K562 (cell line): ENCODE measurements around the gene RABGAP1L. TPM values are rescaled to one million over a fixed set of nuclear protein-coding genes. Genes with fewer than 3 reads are reported as not detected.

Experiments used
- ATAC-seq: fragments of 200-7000 bp; cut with Tn5 transposase; 3 replicates; pipeline ENCODE4 v1.9.1; 2020; ENCODE audit warnings: moderate library complexity
- BruUV-seq: library from RNA; stranded (reverse); fragments of 400-500 nt; replicated peaks from 2 replicates; lab custom pipeline; 2021; lab: Mats Ljungman, UMichigan
- CTCF ChIA-PET: fragments of 300-600 bp; formaldehyde crosslinking; extraction: SDS; loops from one replicate; lab custom pipeline; 2021; ENCODE audit warnings: low intra/inter-chr PET ratio; lab: Yijun Ruan, JAX
- POLR2A ChIA-PET: fragments of 300-600, 350-650 bp; sonication (Branson Sonifier 250); formaldehyde crosslinking; extraction: SDS; loops from one replicate; lab custom pipeline; 2021; ENCODE audit warnings: antibody characterized with exemption, inconsistent platforms; lab: Yijun Ruan, JAX
- DNase-seq, 4 experiments: peaks; one replicate each; pipeline versions ENCODE4 v3.0.0 to v3.0.0-alpha.2; 2011 to 2018; ENCODE audit warnings: low spot score in 3 of 4, mixed read lengths in 3 of 4; ENCODE audit errors: extremely low read depth in 1 of 4
- FAIRE-seq: peaks from 2 replicates; lab custom pipeline; 2011; peaks lifted over from hg19 to GRCh38; lab: Jason Lieb, UNC
- H2AFZ ChIP-seq: 2 replicates; pipeline ENCODE4 v1.6.0; 2011; ENCODE audit warnings: low read depth, low read length, control low read depth, inconsistent platforms
- H3K27ac ChIP-seq: fragments of 200-600 bp; 3 replicates; pipeline ENCODE4 v1.8.0; 2011; ENCODE audit warnings: low read depth, mild to moderate bottlenecking, control low read depth, inconsistent platforms, low read length, moderate library complexity, mixed read lengths; ENCODE audit errors: extremely low read depth
- H3K27me3 ChIP-seq, 2 experiments: fragments of 300-600 bp in 1 of 2; 2 replicates in 1 of 2; 3 replicates in 1 of 2; pipeline versions ENCODE4 v1.6.0 to v1.8.0; 2011; ENCODE audit warnings: inconsistent platforms in 2 of 2, low read length in 2 of 2, mild to moderate bottlenecking in 1 of 2, mixed read lengths in 1 of 2, moderate library complexity in 1 of 2; ENCODE audit not compliant: control insufficient read depth in 2 of 2, insufficient read depth in 2 of 2
- H3K36me3 ChIP-seq: fragments of 300-600 bp; 3 replicates; pipeline ENCODE4 v1.8.0; 2011; ENCODE audit warnings: mild to moderate bottlenecking, low read length, inconsistent platforms; ENCODE audit not compliant: control insufficient read depth, insufficient read depth
- H3K4me1 ChIP-seq, 2 experiments: fragments of 200-600 bp in 1 of 2; replicated peaks in 1 of 2; 2 replicates in 1 of 2; 3 replicates in 1 of 2; pipeline versions ENCODE4 v1.5.1 to v1.8.0; 2011; ENCODE audit warnings: inconsistent platforms in 2 of 2, low read length in 2 of 2, mild to moderate bottlenecking in 1 of 2, mixed read lengths in 1 of 2, moderate library complexity in 1 of 2; ENCODE audit not compliant: control insufficient read depth in 2 of 2, insufficient read depth in 2 of 2
- H3K4me2 ChIP-seq: 2 replicates; pipeline ENCODE4 v1.6.1; 2011; ENCODE audit warnings: low read length, control low read depth, inconsistent platforms, mixed read lengths; ENCODE audit not compliant: insufficient read depth
- H3K4me3 ChIP-seq: fragments of 200-600 bp; sonication (generic), shearing (Covaris generic); 2 replicates; pipeline ENCODE4 v1.5.1; 2016; ENCODE audit warnings: control low read depth, inconsistent platforms
- H3K79me2 ChIP-seq: fragments of 200-600 bp; 3 replicates; pipeline ENCODE4 v1.8.0; 2011; ENCODE audit warnings: low read length, inconsistent platforms; ENCODE audit not compliant: control insufficient read depth, insufficient read depth
- H3K9ac ChIP-seq, 2 experiments: 2 replicates each; pipeline versions ENCODE4 v1.6.0 to v1.6.1; 2011; ENCODE audit warnings: low read depth in 2 of 2, low read length in 2 of 2, control low read depth in 1 of 2, inconsistent platforms in 1 of 2, mild to moderate bottlenecking in 1 of 2, mixed read lengths in 1 of 2; ENCODE audit not compliant: insufficient read depth in 1 of 2
- H3K9me1 ChIP-seq: one replicate; pipeline ENCODE4 v1.6.0; 2011; ENCODE audit warnings: inconsistent platforms, mild to moderate bottlenecking, low read length, moderate library complexity; ENCODE audit not compliant: control insufficient read depth, insufficient read depth
- H3K9me3 ChIP-seq: replicated peaks from 2 replicates; pipeline ENCODE4 v1.5.1; 2011; ENCODE audit warnings: low read depth, low read length, inconsistent platforms; ENCODE audit not compliant: control insufficient read depth, insufficient read depth
- H4K20me1 ChIP-seq: replicated peaks from 2 replicates; pipeline ENCODE4 v1.6.1; 2011; ENCODE audit warnings: low read length, inconsistent platforms, mixed read lengths; ENCODE audit not compliant: control insufficient read depth, insufficient read depth
- ARHGAP35 ChIP-seq: fragments of 450-650 bp; IDR thresholded peaks from 2 replicates; pipeline ENCODE4 v1.6.1; 2018; ENCODE audit not compliant: partially characterized antibody
- ATF7 ChIP-seq: fragments of 450-650 bp; IDR thresholded peaks from 2 replicates; pipeline ENCODE4 v1.7.1; 2014; ENCODE audit warnings: mild to moderate bottlenecking, moderate library complexity
- DACH1 ChIP-seq: fragments of 450-650 bp; IDR thresholded peaks from 2 replicates; pipeline ENCODE4 v1.6.1; 2018; ENCODE audit not compliant: partially characterized antibody
- RBM34 ChIP-seq: fragments of 200-400 bp; formaldehyde crosslinking; IDR thresholded peaks from 2 replicates; pipeline ENCODE4 v1.6.1; 2018; ENCODE audit warnings: low read length, borderline replicate concordance; ENCODE audit not compliant: insufficient read depth
- SMAD3 ChIP-seq: fragments of 450-650 bp; formaldehyde crosslinking; conservative IDR thresholded peaks from 2 replicates; pipeline ENCODE4 v1.4.0; 2020; ENCODE audit warnings: mild to moderate bottlenecking
- SP2 ChIP-seq: IDR thresholded peaks from 2 replicates; pipeline ENCODE4 v1.6.1; 2011; ENCODE audit warnings: mild to moderate bottlenecking, low read depth, low read length, moderate library complexity; ENCODE audit not compliant: poor library complexity, severe bottlenecking; ENCODE audit errors: extremely low read depth
- WGBS: fragments of 100-300 bp; shearing (Covaris generic); methylation state at CpG from one replicate; pipeline ENCODE4 v1.1.6; 2016; ENCODE audit warnings: low coverage, mixed read lengths; ENCODE audit not compliant: insufficient coverage; ENCODE audit errors: missing lambda C conversion rate; 5-methylcytosine and 5-hydroxymethylcytosine counted together
- in situ Hi-C: fragments of 300-500 bp; cut with MboI; formaldehyde crosslinking; loops from 4 replicates; pipeline ENCODE4 v1.15.0; 2018; ENCODE audit warnings: inconsistent platforms, mixed read lengths
- intact Hi-C: fragments of 100-400 bp; cut with micrococcal nuclease; formaldehyde crosslinking; loops from 2 replicates; pipeline ENCODE4 v1.14.2; 2022
- polyA plus RNA-seq, 8 experiments: library from polyadenylated mRNA; depleted of rRNA in 4 of 8; stranded (reverse) in 5 of 8; unstranded in 3 of 8; fragments of >200 nt; fragmentation: Nextera tagmentation in 2 of 8; fragmentation: Illumina TruSeq in 1 of 8; extraction: Ambion mirVana in 2 of 8; extraction: Trizol in 1 of 8; gene quantifications; 2 replicates each; pipeline versions ENCODE4 v1.2.1 to v1.2.3, GENCODE V29; 2011 to 2014; ENCODE audit warnings: inconsistent platforms in 1 of 8, missing spikeins in 1 of 8
- total RNA-seq, 7 experiments: library from RNA; depleted of rRNA in 6 of 7; stranded (reverse); fragments of >200 nt in 6 of 7; fragmentation: Illumina TruSeq in 2 of 7; extraction: Trizol in 2 of 7; gene quantifications; 2 replicates each; pipeline versions ENCODE4 v1.2.1 to v1.2.3, GENCODE V29; 2011 to 2021; ENCODE audit warnings: low replicate concordance in 1 of 7
- TF ChIP-seq, protein P1 (sequence below): fragments of 250-450 bp; sonication (Bioruptor Pico); IDR thresholded peaks from 2 replicates; pipeline ENCODE4 v1.8.0; 2021; ENCODE audit warnings: mild to moderate bottlenecking, moderate library complexity
- TF ChIP-seq, protein P2 (sequence below), 3 experiments: fragments of 200-800 bp in 1 of 3; fragments of 250-450 bp in 1 of 3; fragments of 450-650 bp in 1 of 3; sonication (Bioruptor Pico) in 1 of 3; sonication (Bioruptor generic) in 1 of 3; formaldehyde crosslinking in 1 of 3; IDR thresholded peaks; 2 replicates each; pipeline versions ENCODE4 v1.6.1 to v1.8.0; 2016 to 2022; ENCODE audit warnings: mild to moderate bottlenecking in 2 of 3, missing genetic modification characterization in 2 of 3, missing compliant biosample characterization in 1 of 3, moderate library complexity in 1 of 3
- TF ChIP-seq, protein P3 (sequence below): fragments of 250-450 bp; sonication (Bioruptor Pico); IDR thresholded peaks from 2 replicates; pipeline ENCODE4 v1.6.1; 2021; ENCODE audit warnings: mild to moderate bottlenecking

The RABGAP1L gene
- total and polyA plus RNA-seq, 9 of the 15 experiments (the other 6 are each of a cell fraction or from before 2014, with no cell fraction given) = 16.5 to 44.9 (median 26.7) TPM

DNA sequence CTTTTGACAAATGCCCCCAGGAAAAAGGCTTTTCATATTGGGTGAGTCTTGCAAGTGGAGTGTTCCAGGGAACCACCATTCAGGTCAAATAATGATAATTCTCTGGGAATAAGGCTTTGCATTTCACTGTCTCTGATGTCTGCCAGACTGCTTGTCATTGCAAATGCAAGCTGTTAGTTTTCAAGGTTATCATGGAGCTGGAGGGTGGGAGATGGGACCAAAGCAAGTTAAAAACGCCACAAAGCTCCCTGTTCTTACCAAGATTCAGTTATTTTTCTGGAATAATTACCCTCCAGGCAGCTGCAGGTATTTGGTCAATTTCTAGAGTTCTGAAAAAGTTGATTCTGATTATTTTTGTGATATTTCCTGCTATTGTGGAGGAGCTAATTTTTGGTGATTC is 498.6 kb downstream of the RABGAP1L start (continued):
- no peak for TF ChIP-seq DACH1
- TF ChIP-seq, protein P1, sequence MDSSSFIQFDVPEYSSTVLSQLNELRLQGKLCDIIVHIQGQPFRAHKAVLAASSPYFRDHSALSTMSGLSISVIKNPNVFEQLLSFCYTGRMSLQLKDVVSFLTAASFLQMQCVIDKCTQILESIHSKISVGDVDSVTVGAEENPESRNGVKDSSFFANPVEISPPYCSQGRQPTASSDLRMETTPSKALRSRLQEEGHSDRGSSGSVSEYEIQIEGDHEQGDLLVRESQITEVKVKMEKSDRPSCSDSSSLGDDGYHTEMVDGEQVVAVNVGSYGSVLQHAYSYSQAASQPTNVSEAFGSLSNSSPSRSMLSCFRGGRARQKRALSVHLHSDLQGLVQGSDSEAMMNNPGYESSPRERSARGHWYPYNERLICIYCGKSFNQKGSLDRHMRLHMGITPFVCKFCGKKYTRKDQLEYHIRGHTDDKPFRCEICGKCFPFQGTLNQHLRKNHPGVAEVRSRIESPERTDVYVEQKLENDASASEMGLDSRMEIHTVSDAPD (CRISPR knock-in tag) = no peak

DNA sequence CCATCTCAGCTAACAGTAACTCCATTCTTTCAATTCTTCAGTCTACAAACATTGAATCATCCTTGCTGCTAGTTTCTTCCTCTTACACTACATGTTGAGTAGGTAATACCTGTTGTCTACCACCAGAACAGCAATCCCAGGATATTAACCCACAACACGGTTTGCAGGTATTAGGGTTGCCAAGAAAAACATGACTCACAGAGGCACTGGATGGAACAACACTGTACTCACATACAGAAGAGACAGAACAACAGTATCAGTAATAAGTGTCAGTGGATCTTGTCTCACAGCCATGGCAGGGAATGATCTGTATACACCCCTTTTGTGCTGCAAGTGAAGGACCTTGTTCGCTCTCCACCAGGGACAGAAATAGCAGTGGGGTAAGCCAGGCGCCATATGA is 500.5 kb downstream of the RABGAP1L start:
- CTCF ChIA-PET = no interaction called here
- BruUV-seq = no TSS peak

DNA sequence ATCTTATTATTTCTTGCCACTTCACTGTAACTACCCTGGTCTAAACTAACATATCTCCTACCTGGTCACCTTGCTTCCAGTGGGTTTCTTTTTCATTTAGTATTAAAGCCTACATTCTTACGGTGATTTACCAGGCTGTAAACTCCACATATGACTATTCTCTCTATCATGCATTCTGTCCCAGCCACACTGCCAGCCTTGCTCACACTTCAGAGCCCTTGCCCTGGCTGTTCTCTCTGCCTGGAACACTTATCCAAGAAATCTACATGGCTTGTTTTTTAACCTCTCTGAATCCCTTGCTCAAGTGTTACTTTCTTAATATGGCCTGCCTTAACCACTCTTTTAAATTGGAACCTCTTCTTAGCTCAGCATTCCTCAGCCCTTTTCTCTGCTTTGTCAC is 501.2 kb downstream of the RABGAP1L start:
- H4K20me1 ChIP-seq = no peaks in the 10 kb centered on the region
- H3K9ac ChIP-seq = no peak overlapping the region
- in situ Hi-C loops (no loop called here), intact Hi-C loops (no loop called here)
- no peak for DNase-seq
- POLR2A ChIA-PET = no interaction called here
- H3K4me1 ChIP-seq = no peaks in the 10 kb centered on the region
- H2AFZ ChIP-seq = no peak overlapping the region
- H3K4me3 ChIP-seq = no peak overlapping the region
- no peak overlapping the region for H3K4me2 ChIP-seq
- CTCF ChIA-PET = no interaction called here
- H3K36me3 ChIP-seq = no peaks in the 10 kb centered on the region
- no peak; the same call in 2 of the 3 replicates for ATAC-seq
- no TSS peak for BruUV-seq
- H3K27ac ChIP-seq = no peak overlapping the region
- H3K79me2 ChIP-seq = no peaks in the 10 kb centered on the region
- WGBS = 29% methylated on average over 1 of the region's 1 CpG
- no peak for FAIRE-seq
- no peaks in the 10 kb centered on the region for H3K9me1 ChIP-seq
- H3K9me3 ChIP-seq = no peaks in the 10 kb centered on the region
- H3K27me3 ChIP-seq = no peaks in the 10 kb centered on the region
- no peak for TF ChIP-seq ARHGAP35
- TF ChIP-seq, protein P2, sequence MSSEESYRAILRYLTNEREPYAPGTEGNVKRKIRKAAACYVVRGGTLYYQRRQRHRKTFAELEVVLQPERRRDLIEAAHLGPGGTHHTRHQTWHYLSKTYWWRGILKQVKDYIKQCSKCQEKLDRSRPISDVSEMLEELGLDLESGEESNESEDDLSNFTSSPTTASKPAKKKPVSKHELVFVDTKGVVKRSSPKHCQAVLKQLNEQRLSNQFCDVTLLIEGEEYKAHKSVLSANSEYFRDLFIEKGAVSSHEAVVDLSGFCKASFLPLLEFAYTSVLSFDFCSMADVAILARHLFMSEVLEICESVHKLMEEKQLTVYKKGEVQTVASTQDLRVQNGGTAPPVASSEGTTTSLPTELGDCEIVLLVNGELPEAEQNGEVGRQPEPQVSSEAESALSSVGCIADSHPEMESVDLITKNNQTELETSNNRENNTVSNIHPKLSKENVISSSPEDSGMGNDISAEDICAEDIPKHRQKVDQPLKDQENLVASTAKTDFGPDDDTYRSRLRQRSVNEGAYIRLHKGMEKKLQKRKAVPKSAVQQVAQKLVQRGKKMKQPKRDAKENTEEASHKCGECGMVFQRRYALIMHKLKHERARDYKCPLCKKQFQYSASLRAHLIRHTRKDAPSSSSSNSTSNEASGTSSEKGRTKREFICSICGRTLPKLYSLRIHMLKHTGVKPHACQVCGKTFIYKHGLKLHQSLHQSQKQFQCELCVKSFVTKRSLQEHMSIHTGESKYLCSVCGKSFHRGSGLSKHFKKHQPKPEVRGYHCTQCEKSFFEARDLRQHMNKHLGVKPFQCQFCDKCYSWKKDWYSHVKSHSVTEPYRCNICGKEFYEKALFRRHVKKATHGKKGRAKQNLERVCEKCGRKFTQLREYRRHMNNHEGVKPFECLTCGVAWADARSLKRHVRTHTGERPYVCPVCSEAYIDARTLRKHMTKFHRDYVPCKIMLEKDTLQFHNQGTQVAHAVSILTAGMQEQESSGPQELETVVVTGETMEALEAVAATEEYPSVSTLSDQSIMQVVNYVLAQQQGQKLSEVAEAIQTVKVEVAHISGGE (CRISPR knock-in tag; IDR thresholded peaks at IDR 0.05) = no peak
- TF ChIP-seq ATF7 = no peak
- TF ChIP-seq SMAD3 = no peak
- TF ChIP-seq SP2 = no peak
- TF ChIP-seq, protein P3, sequence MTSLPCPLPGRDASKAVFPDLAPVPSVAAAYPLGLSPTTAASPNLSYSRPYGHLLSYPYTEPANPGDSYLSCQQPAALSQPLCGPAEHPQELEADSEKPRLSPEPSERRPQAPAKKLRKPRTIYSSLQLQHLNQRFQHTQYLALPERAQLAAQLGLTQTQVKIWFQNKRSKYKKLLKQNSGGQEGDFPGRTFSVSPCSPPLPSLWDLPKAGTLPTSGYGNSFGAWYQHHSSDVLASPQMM (CRISPR knock-in tag) = no peak

More for the DNA sequence above, 500.5 kb downstream of the RABGAP1L start:
- H2AFZ ChIP-seq = no peak overlapping the region
- H3K79me2 ChIP-seq = no peaks in the 10 kb centered on the region
- in situ Hi-C loops (no loop called here), intact Hi-C loops (no loop called here)
- H3K36me3 ChIP-seq = no peaks in the 10 kb centered on the region
- no peak overlapping the region for H3K4me2 ChIP-seq
- no peak for TF ChIP-seq RBM34
- no peak overlapping the region for H3K9ac ChIP-seq
- no peaks in the 10 kb centered on the region for H3K9me1 ChIP-seq
- ATAC-seq (no peak), FAIRE-seq (no peak), DNase-seq (no peak)
- WGBS = 26% methylated on average over 3 of the region's 3 CpGs
- H4K20me1 ChIP-seq = no peaks in the 10 kb centered on the region
- POLR2A ChIA-PET = no interaction called here
- H3K9me3 ChIP-seq = no peaks in the 10 kb centered on the region
- H3K4me1 ChIP-seq = no peaks in the 10 kb centered on the region
- H3K4me3 ChIP-seq = no peak overlapping the region
- no peaks in the 10 kb centered on the region for H3K27me3 ChIP-seq
- H3K27ac ChIP-seq = no peak overlapping the region
